HL-60 (cell line): ENCODE data around the gene LAMC1.

Experiments
- DNase-seq, 2 experiments: peaks; one replicate each; pipeline ENCODE4 v3.0.0-alpha.2; 2010 to 2020; ENCODE audit warnings: low read depth in 1 of 2, low spot score in 1 of 2
- H3K27ac ChIP-seq: fragments of 250-450 bp; sonication (Bioruptor Pico); replicated peaks from 2 replicates; pipeline ENCODE4 v1.5.1; 2020; ENCODE audit warnings: mild to moderate bottlenecking, moderate library complexity
- H3K27me3 ChIP-seq: fragments of 250-450 bp; sonication (Bioruptor Pico); 2 replicates; pipeline ENCODE4 v1.5.1; 2021; ENCODE audit warnings: mild to moderate bottlenecking, moderate library complexity; ENCODE audit not compliant: insufficient read depth, poor library complexity, severe bottlenecking
- H3K4me3 ChIP-seq: replicated peaks from 2 replicates; pipeline ENCODE4 v1.5.1; 2011; ENCODE audit warnings: mild to moderate bottlenecking, control low read depth, low read length; ENCODE audit not compliant: insufficient read depth
- CTCF ChIP-seq: IDR thresholded peaks from one replicate; pipeline ENCODE4 v1.5.1; 2011; ENCODE audit warnings: low read length, control low read depth, inconsistent platforms; ENCODE audit not compliant: insufficient read depth
- GABPA ChIP-seq: IDR thresholded peaks from 2 replicates; pipeline ENCODE4 v1.6.1; 2012; ENCODE audit warnings: low read depth
- POLR2AphosphoS5 ChIP-seq: IDR thresholded peaks from 2 replicates; pipeline ENCODE4 v1.6.1; 2012; ENCODE audit warnings: low read depth
- REST ChIP-seq: IDR thresholded peaks from 2 replicates; pipeline ENCODE4 v1.6.1; 2012; ENCODE audit warnings: low read depth; ENCODE audit not compliant: insufficient replicate concordance
- SPI1 ChIP-seq: IDR thresholded peaks from 2 replicates; pipeline ENCODE4 v1.6.1; 2012; ENCODE audit warnings: low read depth, mild to moderate bottlenecking, borderline replicate concordance

Gene LAMC1

GRCh38 chr1:183038913-183039312 lies 15.7 kb downstream of the LAMC1 start:
- no peak for DNase-seq
- Histone ChIP-seq H3K4me3 (no peak overlapping the region), H3K27me3 (no peaks in the 10 kb centered on the region), H3K27ac (no peak overlapping the region)
- TF ChIP-seq REST: no peak
- TF ChIP-seq GABPA: no peak
- no peak for TF ChIP-seq POLR2AphosphoS5
- TF ChIP-seq CTCF: no peak
- TF ChIP-seq SPI1: no peak

GRCh38 chr1:183039330-183039729 lies 16.1 kb downstream of the LAMC1 start:
- Histone ChIP-seq H3K27me3 (no peaks in the 10 kb centered on the region), H3K27ac (no peak overlapping the region), H3K4me3 (no peak overlapping the region)
- TF ChIP-seq POLR2AphosphoS5 (no peak), GABPA (no peak), CTCF (no peak), SPI1 (no peak), REST (no peak)
- no peak for DNase-seq

- Histone ChIP-seq H3K4me3 (no peak overlapping the region), H3K27ac (no peak overlapping the region), H3K27me3 (no peaks in the 10 kb centered on the region)
- TF ChIP-seq GABPA (no peak), SPI1 (peak; percentile 75; the same call in 1 of the 2 replicates)
- peak in 1 of 2 experiments; percentile 49 for DNase-seq
Observed at GRCh38 chr1:183039985-183040447, 16.8 kb downstream of the LAMC1 start.

- Histone ChIP-seq H3K27me3 (no peaks in the 10 kb centered on the region), H3K27ac (no peak overlapping the region)
- TF ChIP-seq GABPA (no peak), SPI1 (no peak), CTCF (no peak), REST (no peak), POLR2AphosphoS5 (no peak)
Observed at GRCh38 chr1:183040547-183040971, 17.3 kb downstream of the LAMC1 start.

More at GRCh38 chr1:183040547-183040971, 17.3 kb downstream of the LAMC1 start:
- DNase-seq: no peak
- no peak overlapping the region for H3K4me3 ChIP-seq
